ENCODE measurements around the gene EGFR. TPM values are rescaled to one million over a fixed set of nuclear protein-coding genes. Genes with fewer than 3 reads are reported as not detected.

The EGFR gene
- total RNA-seq, 2 donors from 2014 or later = 66.8 to 85.6 TPM

DNA sequence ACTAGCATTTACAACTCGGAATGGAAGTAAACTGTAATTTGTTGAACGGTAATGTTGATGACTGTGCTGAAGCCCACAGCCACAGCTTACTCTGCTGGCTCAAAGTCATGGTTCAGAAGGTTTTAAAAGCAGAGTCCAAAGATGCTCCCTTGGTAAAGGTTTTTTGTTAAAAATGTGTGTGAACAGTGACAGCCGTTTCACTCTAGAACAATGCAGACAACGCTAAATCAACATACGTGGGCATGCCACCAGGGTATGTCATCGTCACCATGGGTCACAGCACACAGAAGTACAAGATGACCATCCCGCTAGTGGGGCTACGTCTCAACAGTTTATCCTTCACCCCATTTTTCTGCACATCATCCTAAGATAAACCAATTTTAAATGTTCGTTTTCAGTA is 239.8 kb downstream of the EGFR start:
- ATAC-seq = no peak
- intact Hi-C loops (cut with DNase I, micrococcal nuclease) = loop anchor here (5.0 kb wide), 2 partner anchors 466 to 486 kb away; no protein-coding TSS in a partner anchor
- no peak for DNase-seq

DNA sequence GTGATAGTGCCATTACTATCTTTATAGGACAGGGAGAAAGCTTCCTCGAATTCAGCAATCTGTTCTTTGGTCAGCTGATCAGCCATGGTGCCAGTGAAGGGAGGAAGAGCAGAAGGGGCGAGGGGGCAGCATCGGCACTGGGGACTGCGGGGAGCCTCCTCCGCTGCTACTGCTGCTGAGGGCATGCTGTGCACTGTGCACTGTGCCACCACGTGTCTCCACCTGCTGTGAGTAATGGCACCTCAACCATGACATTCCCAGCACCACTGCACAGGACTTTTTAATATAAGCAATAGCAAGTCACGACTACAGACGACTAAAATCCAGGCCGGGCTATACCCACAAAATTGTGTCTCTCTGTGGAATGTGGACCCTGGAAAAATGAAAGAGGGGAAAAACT is 241.4 kb downstream of the EGFR start:
- intact Hi-C loops (cut with DNase I, micrococcal nuclease) = no loop called here
- DNase-seq (no peak), ATAC-seq (no peak)

DNA sequence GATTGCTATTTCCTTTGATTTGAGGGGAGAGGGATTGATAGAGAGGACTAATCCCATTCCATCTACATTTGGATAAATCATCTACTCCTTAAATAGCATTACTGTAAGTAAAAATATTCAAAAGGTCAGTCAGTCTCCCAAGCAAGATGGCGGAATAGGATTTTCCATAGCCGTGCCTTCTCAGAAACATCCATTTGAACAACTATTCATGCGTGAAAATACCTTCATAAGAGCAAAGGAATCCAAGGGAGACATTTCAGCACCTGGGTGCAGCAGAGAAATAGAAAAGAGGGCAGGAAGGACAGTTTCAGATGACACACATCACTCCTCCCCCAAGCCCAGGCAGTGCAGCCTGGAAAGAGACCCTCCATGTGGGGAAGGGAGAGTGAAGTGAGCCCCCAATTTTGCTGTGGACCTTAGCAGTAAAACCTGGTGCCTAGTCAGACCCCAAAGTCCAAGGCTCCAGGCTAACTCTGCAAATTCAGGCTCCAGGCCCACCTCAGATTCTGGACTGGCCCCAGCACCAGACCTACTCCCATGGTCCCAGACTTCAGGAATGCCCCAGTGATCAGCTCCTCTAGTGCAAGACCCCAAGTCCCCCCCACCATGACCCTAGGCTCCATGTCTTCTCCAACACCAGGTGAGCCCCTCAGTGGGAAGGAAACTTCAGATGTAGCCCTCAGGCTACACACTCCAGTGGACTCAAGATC is 242.0 kb downstream of the EGFR start:
- ATAC-seq (no peak), DNase-seq (no peak)
- intact Hi-C loops (cut with DNase I, micrococcal nuclease) = no loop called here
